ENCODE measurements around the gene CHST14. TPM values are rescaled to one million over a fixed set of nuclear protein-coding genes. Genes with fewer than 3 reads are reported as not detected.

Gene CHST14
- total RNA-seq, 2 experiments from 2014 or later, result 4.3 to 5.1 TPM

- Mint-ChIP-seq H3K9me3 (no peaks in the 10 kb centered on the region), H3K4me3 (peak overlapping the region; percentile 67), H3K27me3 (peaks cover 53% of the 10 kb centered on the region), H3K36me3 (ENCODE audit: low read depth) (no peaks in the 10 kb centered on the region), H3K4me1 (ENCODE audit: low read depth) (peaks cover 19% of the 10 kb centered on the region), H3K27ac (no peak overlapping the region)
- DNase-seq (peak; percentile 11), ATAC-seq (peak; percentile 41)
- ChIA-PET CTCF (no interaction called here), POLR2A (no interaction called here)
- TF ChIP-seq CTCF (IDR thresholded peaks at IDR 0.05), result no peak
- intact Hi-C loops (cut with micrococcal nuclease), result no loop called here
Observed at GRCh38 chr15:40511472-40512133, 40.8 kb downstream of the CHST14 start.

- TF ChIP-seq CTCF (IDR thresholded peaks at IDR 0.05), result no peak
- DNase-seq (no peak), ATAC-seq (no peak)
- ChIA-PET CTCF (interaction anchor here (1.0 to 1.4 kb wide), 2 partner anchors 11 to 90 kb away, joined by 3 read pairs; no protein-coding TSS in a partner anchor), POLR2A (no interaction called here)
- H3K27me3 Mint-ChIP-seq, result peaks cover 48% of the 10 kb centered on the region
- intact Hi-C loops (cut with micrococcal nuclease), result no loop called here
- no peaks in the 10 kb centered on the region for H3K9me3 Mint-ChIP-seq
- no peaks in the 10 kb centered on the region for H3K36me3 Mint-ChIP-seq (ENCODE audit: low read depth)
- no peak overlapping the region for H3K27ac Mint-ChIP-seq
- H3K4me3 Mint-ChIP-seq, result peak overlapping the region; percentile 67
- peaks cover 11% of the 10 kb centered on the region for H3K4me1 Mint-ChIP-seq (ENCODE audit: low read depth)
Observed at GRCh38 chr15:40512440-40512839, 41.7 kb downstream of the CHST14 start.

- POLR2A ChIA-PET, result no interaction called here
- DNase-seq (no peak), ATAC-seq (no peak)
- CTCF ChIA-PET, result interaction anchor here (1.4 kb wide), 1 partner anchor 92 kb away, joined by 3 read pairs; no protein-coding TSS in a partner anchor
- TF ChIP-seq CTCF (IDR thresholded peaks at IDR 0.05), result no peak
- H3K4me1 Mint-ChIP-seq (ENCODE audit: low read depth), result peaks cover 9% of the 10 kb centered on the region
- peaks cover 39% of the 10 kb centered on the region for H3K27me3 Mint-ChIP-seq
- H3K36me3 Mint-ChIP-seq (ENCODE audit: low read depth), result no peaks in the 10 kb centered on the region
- H3K9me3 Mint-ChIP-seq, result no peaks in the 10 kb centered on the region
- intact Hi-C loops (cut with micrococcal nuclease), result no loop called here
- no peak overlapping the region for H3K4me3 Mint-ChIP-seq
- no peak overlapping the region for H3K27ac Mint-ChIP-seq
Observed at GRCh38 chr15:40513609-40514008, 42.8 kb downstream of the CHST14 start.

GRCh38 chr15:40516322-40516721 is 45.5 kb downstream of the CHST14 start:
- H3K27me3 Mint-ChIP-seq, result peaks cover 25% of the 10 kb centered on the region
- ATAC-seq (no peak), DNase-seq (no peak)
- H3K36me3 Mint-ChIP-seq (ENCODE audit: low read depth), result no peaks in the 10 kb centered on the region
- H3K27ac Mint-ChIP-seq, result no peak overlapping the region
- peaks cover 9% of the 10 kb centered on the region for H3K4me1 Mint-ChIP-seq (ENCODE audit: low read depth)
- TF ChIP-seq CTCF (IDR thresholded peaks at IDR 0.05), result no peak
- no peaks in the 10 kb centered on the region for H3K9me3 Mint-ChIP-seq
- intact Hi-C loops (cut with micrococcal nuclease), result no loop called here
- H3K4me3 Mint-ChIP-seq, result no peak overlapping the region
- CTCF ChIA-PET, result no interaction called here
- POLR2A ChIA-PET, result no interaction called here

Other genes starting within 250 kb of the CHST14 start
- under 1 TPM; 0.67 to 0.83 TPM for gene PAK6, start 231.9 kb upstream of the CHST14 start, total RNA-seq
- not detected for gene ANKRD63, start 187.9 kb upstream of the CHST14 start, total RNA-seq
- gene PLCB2, start 163.0 kb upstream of the CHST14 start, total RNA-seq, result 10 to 100 TPM; 44.6 to 58.8 TPM
- 10 to 100 TPM; 15.0 to 16.9 TPM for gene INAFM2, start 147.3 kb upstream of the CHST14 start, total RNA-seq
- 1 to 10 TPM; 1.4 to 2.3 TPM for gene CCDC9B, start 130.0 kb upstream of the CHST14 start, total RNA-seq
- gene PHGR1, start 120.0 kb upstream of the CHST14 start, total RNA-seq, result not detected
- under 1 TPM; 0.09 to 0.20 TPM for gene DISP2, start 112.8 kb upstream of the CHST14 start, total RNA-seq
- 10 to 100 TPM; 54.2 to 55.0 TPM for gene KNSTRN, start 88.3 kb upstream of the CHST14 start, total RNA-seq
- 10 to 100 TPM; 56.9 to 65.0 TPM for gene IVD, start 65.2 kb upstream of the CHST14 start, total RNA-seq
- 10 to 100 TPM; 14.7 to 17.6 TPM for gene BAHD1, start 30.0 kb upstream of the CHST14 start, total RNA-seq
- gene CCDC32, start 94.1 kb downstream of the CHST14 start, total RNA-seq, result 10 to 100 TPM; 21.3 to 22.0 TPM
- 10 to 100 TPM; 17.2 to 19.0 TPM for gene RPUSD2, start 98.3 kb downstream of the CHST14 start, total RNA-seq
- gene KNL1, start 123.3 kb downstream of the CHST14 start, total RNA-seq, result 10 to 100 TPM; 20.9 to 22.8 TPM
- 10 to 100 TPM; 66.5 to 77.0 TPM for gene RAD51, start 224.2 kb downstream of the CHST14 start, total RNA-seq

All from activated CD8-positive, alpha-beta T cell treated with anti-CD3 and anti-CD28 coated beads for 36 hours (primary cell).